MCF 10A (cell line): ENCODE results near the gene MYL5. TPM values are rescaled to one million over a fixed set of nuclear protein-coding genes. Genes with fewer than 3 reads are reported as not detected.
"Not testable (repeated sequence)": the region's sequence is repeated elsewhere in the genome, so short reads cannot be mapped to it uniquely, and the experiment has no call there.

Source experiments
- BruUV-seq: library from RNA; stranded (reverse); fragments of 400-500 nt; replicated peaks from 2 replicates; lab custom pipeline; 2021; lab: Mats Ljungman, UMichigan
- CTCF ChIA-PET: fragments of 300-600 bp; sonication (Branson Sonifier 250); formaldehyde crosslinking; extraction: SDS; loops from one replicate; lab custom pipeline; 2021; ENCODE audit warnings: antibody characterized with exemption, inconsistent platforms; lab: Yijun Ruan, JAX
- POLR2A ChIA-PET: fragments of 300-600, 350-650 bp; sonication (Branson Sonifier 250); formaldehyde crosslinking; extraction: SDS; loops from one replicate; lab custom pipeline; 2020; ENCODE audit warnings: antibody characterized with exemption, inconsistent platforms; lab: Yijun Ruan, JAX
- DNase-seq: peaks from one replicate; pipeline ENCODE4 v3.0.0-alpha.2; 2018; ENCODE audit not compliant: unreplicated experiment
- H3K27ac Mint-ChIP-seq: one replicate; pipeline ENCODE4 v1.8.0; 2022; ENCODE audit warnings: mild to moderate bottlenecking, low read depth, mixed read lengths; ENCODE audit not compliant: unreplicated experiment
- H3K27me3 Mint-ChIP-seq: one replicate; pipeline ENCODE4 v1.8.0; 2022; ENCODE audit warnings: mixed read lengths; ENCODE audit not compliant: insufficient read depth, unreplicated experiment
- H3K36me3 Mint-ChIP-seq: one replicate; pipeline ENCODE4 v1.8.0; 2022; ENCODE audit warnings: mild to moderate bottlenecking, moderate library complexity, mixed read lengths; ENCODE audit not compliant: insufficient read depth, unreplicated experiment
- H3K4me1 Mint-ChIP-seq: one replicate; pipeline ENCODE4 v1.8.0; 2022; ENCODE audit warnings: mixed read lengths; ENCODE audit not compliant: insufficient read depth, unreplicated experiment
- H3K4me3 Mint-ChIP-seq: one replicate; pipeline ENCODE4 v1.8.0; 2022; ENCODE audit warnings: mild to moderate bottlenecking, moderate library complexity, mixed read lengths; ENCODE audit not compliant: unreplicated experiment
- H3K9me3 Mint-ChIP-seq: one replicate; pipeline ENCODE4 v1.8.0; 2022; ENCODE audit warnings: mixed read lengths; ENCODE audit not compliant: unreplicated experiment
- CTCF ChIP-seq: fragments of 200-600 bp; IDR thresholded peaks from one replicate; pipeline ENCODE4 v1.8.0; 2022; ENCODE audit warnings: antibody characterized with exemption, mild to moderate bottlenecking; ENCODE audit not compliant: unreplicated experiment
- intact Hi-C: fragments of 100-400 bp; cut with micrococcal nuclease; formaldehyde crosslinking; loops from 2 replicates; pipeline ENCODE4 v1.14.1; 2022
- total RNA-seq: library from RNA; stranded (reverse); gene quantifications from 2 replicates; pipeline ENCODE4 v1.2.3, GENCODE V29; 2022

The MYL5 gene
- total RNA-seq, 1 experiment from 2014 or later = 32.9 TPM

- no peaks in the 10 kb centered on the region for H3K4me1 Mint-ChIP-seq
These were observed 7.4 kb upstream of the MYL5 start for GRCh38 chr4:666822-667544.

GRCh38 chr4:667545-667925, 6.8 kb upstream of the MYL5 start:
- peaks cover 21% of the 10 kb centered on the region for H3K36me3 Mint-ChIP-seq
- TF ChIP-seq CTCF = no peak
- DNase-seq = no peak
- ChIA-PET POLR2A (no interaction called here), CTCF (interaction anchor here (0.5 to 0.6 kb wide), 2 partner anchors 186 to 213 kb away, joined by 3 read pairs; no protein-coding TSS in a partner anchor)
- no TSS peak for BruUV-seq
- no peak overlapping the region for H3K4me3 Mint-ChIP-seq
- H3K9me3 Mint-ChIP-seq = no peaks in the 10 kb centered on the region
- intact Hi-C loops = no loop called here
- H3K27ac Mint-ChIP-seq = no peak overlapping the region
- H3K27me3 Mint-ChIP-seq = no peaks in the 10 kb centered on the region
- no peaks in the 10 kb centered on the region for H3K4me1 Mint-ChIP-seq

More at GRCh38 chr4:666822-667544, 7.4 kb upstream of the MYL5 start:
- BruUV-seq = no TSS peak
- no peak for DNase-seq
- no peak for TF ChIP-seq CTCF
- no peak overlapping the region for H3K27ac Mint-ChIP-seq
- no peak overlapping the region for H3K4me3 Mint-ChIP-seq
- no peaks in the 10 kb centered on the region for H3K27me3 Mint-ChIP-seq
- H3K36me3 Mint-ChIP-seq = peaks cover 15% of the 10 kb centered on the region
- CTCF ChIA-PET = interaction anchor here (0.6 kb wide), 1 partner anchor 186 kb away, joined by 3 read pairs; no protein-coding TSS in a partner anchor
- intact Hi-C loops = no loop called here
- H3K9me3 Mint-ChIP-seq = no peaks in the 10 kb centered on the region
- POLR2A ChIA-PET = no interaction called here

- H3K4me1 Mint-ChIP-seq, H3K4me3 Mint-ChIP-seq, DNase-seq, H3K27me3 Mint-ChIP-seq, H3K27ac Mint-ChIP-seq, H3K9me3 Mint-ChIP-seq, POLR2A ChIA-PET, BruUV-seq, CTCF ChIA-PET, intact Hi-C loops: not testable (repeated sequence)
- peaks cover 28% of the 10 kb centered on the region for H3K36me3 Mint-ChIP-seq
These were observed 6.1 kb upstream of the MYL5 start for GRCh38 chr4:668219-668618.

GRCh38 chr4:669806-670559, 4.4 kb upstream of the MYL5 start:
- BruUV-seq, H3K4me3 Mint-ChIP-seq, H3K27me3 Mint-ChIP-seq, H3K4me1 Mint-ChIP-seq, DNase-seq, POLR2A ChIA-PET, H3K27ac Mint-ChIP-seq, H3K9me3 Mint-ChIP-seq: not testable (repeated sequence)
- intact Hi-C loops = loop anchor here (10.0 kb wide), 1 partner anchor 195 kb away; no protein-coding TSS in a partner anchor
- CTCF ChIA-PET = interaction anchor here (0.7 kb wide), 1 partner anchor 69 kb away, joined by 3 read pairs; no protein-coding TSS in a partner anchor
- H3K36me3 Mint-ChIP-seq = peaks cover 36% of the 10 kb centered on the region
